Transverse colon (tissue), 4 donors: Measurements from ENCODE around the gene CILP2. TPM values are rescaled to one million over a fixed set of nuclear protein-coding genes. Genes with fewer than 3 reads are reported as not detected.

Source experiments
- DNase-seq: peaks from one replicate; pipeline ENCODE4 v3.0.0-alpha.2; 2019
- H3K27ac ChIP-seq, 4 donors: fragments of 200-600 bp; sonication (generic); 2 replicates each; pipeline ENCODE4 v1.5.1; 2016 to 2018; ENCODE audit warnings: inconsistent platforms in 4 of 4
- H3K27me3 ChIP-seq: fragments of 200-600 bp; sonication (generic); 2 replicates; pipeline ENCODE4 v1.5.1; 2017; ENCODE audit warnings: inconsistent platforms
- H3K36me3 ChIP-seq, 4 donors: fragments of 200-600 bp; sonication (generic); 2 replicates each; pipeline ENCODE4 v1.5.1; 2017 to 2019; ENCODE audit warnings: inconsistent platforms in 4 of 4
- H3K4me1 ChIP-seq, 4 donors: fragments of 200-600 bp; sonication (generic); 2 replicates each; pipeline ENCODE4 v1.5.1; 2017 to 2020; ENCODE audit warnings: inconsistent platforms in 4 of 4
- H3K4me3 ChIP-seq, 4 donors: fragments of 200-600 bp; sonication (generic); 1 replicate in 1 of 4; 2 replicates in 3 of 4; pipeline versions ENCODE4 v1.5.1 to v1.6.1; 2017 to 2019; ENCODE audit warnings: inconsistent platforms in 4 of 4
- H3K9me3 ChIP-seq, 2 donors: fragments of 200-600 bp; sonication (generic); 2 replicates each; pipeline ENCODE4 v1.5.1; 2017 to 2019; ENCODE audit warnings: inconsistent platforms in 2 of 2
- EP300 ChIP-seq: sonication (generic); formaldehyde crosslinking; IDR thresholded peaks from one replicate; pipeline ENCODE4 v1.6.1; 2017; ENCODE audit warnings: antibody characterized with exemption, low read depth
- POLR2A ChIP-seq: fragments of 450-650 bp; IDR thresholded peaks from one replicate; pipeline ENCODE4 v1.6.1; 2016; ENCODE audit warnings: antibody characterized with exemption, mild to moderate bottlenecking, moderate library complexity
- POLR2AphosphoS5 ChIP-seq, 3 donors: sonication (generic); formaldehyde crosslinking; IDR thresholded peaks; one replicate each; pipeline ENCODE4 v1.6.1; 2016; ENCODE audit warnings: antibody characterized with exemption in 3 of 3
- WGBS, 2 donors: methylation state at CpG; one replicate each; pipeline ENCODE4 v1.1.5; 2018; ENCODE audit warnings: low coverage in 1 of 2; 5-methylcytosine and 5-hydroxymethylcytosine counted together
- in situ Hi-C, 4 donors: fragments of 200-750 bp; cut with MboI; loops; one replicate each; pipeline versions ENCODE4 v1.15.0 to v1.15.1; 2017; ENCODE audit warnings: low sequenced_read_pairs in 3 of 4, low pct_ligation_motif_present in 1 of 4, low pct_unique_long_range_greater_than_20kb in 1 of 4
- intact Hi-C: fragments of 100-400 bp; cut with DNase I; formaldehyde crosslinking; loops from one replicate; pipeline ENCODE4 v1.15.1; 2023; ENCODE audit warnings: low total_unique reads
- total RNA-seq, 4 donors: library from RNA; depleted of rRNA; stranded (reverse); fragments of >200 nt; gene quantifications; one replicate each; pipeline ENCODE4 v1.1.0, GENCODE V29; 2016
- TF ChIP-seq, protein P1 (sequence below), 5 experiments: fragments of 200-600 bp in 3 of 5; fragments of 450-650 bp in 2 of 5; sonication (generic) in 3 of 5; IDR thresholded peaks; 1 replicate in 2 of 5; 2 replicates in 3 of 5; pipeline ENCODE4 v1.5.1; 2016 to 2017; ENCODE audit warnings: antibody characterized with exemption in 5 of 5, inconsistent platforms in 3 of 5, mild to moderate bottlenecking in 2 of 5, moderate library complexity in 1 of 5

Gene CILP2
- total RNA-seq, 4 donors from 2014 or later: 0.48 TPM; not detected in 3

DNA sequence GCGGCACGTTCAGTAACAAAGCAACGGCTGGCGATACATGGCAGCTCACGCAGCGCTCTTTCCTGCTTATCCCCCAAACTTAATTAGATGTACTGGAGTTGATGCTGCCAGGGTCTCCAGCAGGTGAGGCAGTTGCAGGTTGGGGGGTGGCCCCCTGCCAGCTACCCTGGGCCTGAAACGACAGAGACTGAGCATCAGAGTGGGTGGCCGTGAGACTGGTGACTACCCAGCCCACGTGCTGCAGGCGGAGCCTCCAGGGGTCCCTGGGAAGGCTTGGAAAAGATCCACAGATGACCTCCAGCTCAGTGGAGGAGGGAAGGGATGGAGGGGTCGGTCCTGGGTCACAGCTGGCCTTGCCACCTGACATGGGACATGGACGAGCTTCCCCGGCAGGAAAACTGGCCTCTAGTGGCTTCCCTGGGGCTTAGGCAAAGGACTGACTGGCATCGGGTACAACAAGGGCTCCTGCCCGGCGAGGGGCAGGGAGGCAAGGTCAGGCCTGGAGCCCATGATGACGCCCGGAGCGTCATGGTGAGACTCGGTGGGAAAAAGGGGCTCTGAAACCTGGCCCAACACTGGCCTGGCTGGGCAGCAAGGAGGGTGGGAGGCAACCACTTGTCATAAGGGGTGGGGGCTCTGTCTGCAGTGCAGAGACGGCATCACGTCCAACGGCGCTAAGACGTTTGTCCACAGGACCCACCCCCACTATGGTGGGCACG is 24.0 kb downstream of the CILP2 start:
- intact Hi-C loops: no loop called here
- DNase-seq: no peak
- TF ChIP-seq POLR2A: no peak
- no peak overlapping the region for H3K27ac ChIP-seq
- no peaks in the 10 kb centered on the region for H3K27me3 ChIP-seq
- WGBS, 2 donors: 88% methylated on average over 26 of the region's 26 CpGs; no CpG with 5 or more reads in 1 of the 2 donors
- H3K36me3 ChIP-seq: no peaks in the 10 kb centered on the region
- H3K9me3 ChIP-seq: no peaks in the 10 kb centered on the region
- H3K4me1 ChIP-seq: no peaks in the 10 kb centered on the region
- in situ Hi-C loops: no loop called here
- H3K4me3 ChIP-seq: no peak overlapping the region

DNA sequence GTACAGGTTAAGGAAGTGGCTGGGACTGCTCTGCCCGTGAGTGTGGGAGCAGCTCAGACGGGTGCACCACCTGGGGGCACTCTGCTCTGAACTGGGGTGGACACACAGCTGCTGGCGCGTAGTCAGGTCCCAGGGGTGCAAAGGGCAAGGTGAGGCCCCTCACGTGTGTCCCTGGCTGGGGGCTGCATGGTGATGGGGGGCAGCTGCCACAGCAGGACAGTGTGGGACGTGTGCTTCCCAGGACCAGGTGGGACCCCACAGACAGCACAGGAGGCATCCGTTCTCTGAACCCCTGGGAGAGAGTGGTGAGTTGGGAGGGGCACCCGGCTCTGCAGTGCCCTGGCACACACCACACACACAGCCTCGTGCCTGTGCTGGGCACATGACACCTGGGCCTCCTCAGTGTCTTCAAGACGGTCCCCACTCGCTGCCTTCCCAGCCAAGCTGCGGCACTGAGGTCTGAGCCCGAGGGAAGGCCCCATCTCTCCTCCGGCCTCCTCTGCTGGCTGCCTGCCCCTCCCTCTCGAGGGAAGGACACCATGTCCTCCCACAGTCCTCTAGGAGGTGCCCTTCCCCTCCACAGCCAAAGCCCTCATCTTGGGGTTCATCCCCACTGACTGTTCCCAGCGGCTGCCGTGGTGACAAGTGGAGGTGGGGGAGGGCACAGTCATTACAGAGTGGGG is 24.7 kb downstream of the CILP2 start:
- Histone ChIP-seq H3K4me3 (no peak overlapping the region), H3K27ac (no peak overlapping the region), H3K4me1 (no peaks in the 10 kb centered on the region), H3K27me3 (no peaks in the 10 kb centered on the region), H3K9me3 (no peaks in the 10 kb centered on the region), H3K36me3 (no peaks in the 10 kb centered on the region)
- TF ChIP-seq POLR2A: no peak
- TF ChIP-seq, protein P1, sequence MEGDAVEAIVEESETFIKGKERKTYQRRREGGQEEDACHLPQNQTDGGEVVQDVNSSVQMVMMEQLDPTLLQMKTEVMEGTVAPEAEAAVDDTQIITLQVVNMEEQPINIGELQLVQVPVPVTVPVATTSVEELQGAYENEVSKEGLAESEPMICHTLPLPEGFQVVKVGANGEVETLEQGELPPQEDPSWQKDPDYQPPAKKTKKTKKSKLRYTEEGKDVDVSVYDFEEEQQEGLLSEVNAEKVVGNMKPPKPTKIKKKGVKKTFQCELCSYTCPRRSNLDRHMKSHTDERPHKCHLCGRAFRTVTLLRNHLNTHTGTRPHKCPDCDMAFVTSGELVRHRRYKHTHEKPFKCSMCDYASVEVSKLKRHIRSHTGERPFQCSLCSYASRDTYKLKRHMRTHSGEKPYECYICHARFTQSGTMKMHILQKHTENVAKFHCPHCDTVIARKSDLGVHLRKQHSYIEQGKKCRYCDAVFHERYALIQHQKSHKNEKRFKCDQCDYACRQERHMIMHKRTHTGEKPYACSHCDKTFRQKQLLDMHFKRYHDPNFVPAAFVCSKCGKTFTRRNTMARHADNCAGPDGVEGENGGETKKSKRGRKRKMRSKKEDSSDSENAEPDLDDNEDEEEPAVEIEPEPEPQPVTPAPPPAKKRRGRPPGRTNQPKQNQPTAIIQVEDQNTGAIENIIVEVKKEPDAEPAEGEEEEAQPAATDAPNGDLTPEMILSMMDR (IDR thresholded peaks at IDR 0.05): no peak
- no peak for DNase-seq
- in situ Hi-C loops: no loop called here
- WGBS, 2 donors: 82% methylated on average over 15 of the region's 17 CpGs; no CpG with 5 or more reads in 1 of the 2 donors
- intact Hi-C loops: no loop called here

DNA sequence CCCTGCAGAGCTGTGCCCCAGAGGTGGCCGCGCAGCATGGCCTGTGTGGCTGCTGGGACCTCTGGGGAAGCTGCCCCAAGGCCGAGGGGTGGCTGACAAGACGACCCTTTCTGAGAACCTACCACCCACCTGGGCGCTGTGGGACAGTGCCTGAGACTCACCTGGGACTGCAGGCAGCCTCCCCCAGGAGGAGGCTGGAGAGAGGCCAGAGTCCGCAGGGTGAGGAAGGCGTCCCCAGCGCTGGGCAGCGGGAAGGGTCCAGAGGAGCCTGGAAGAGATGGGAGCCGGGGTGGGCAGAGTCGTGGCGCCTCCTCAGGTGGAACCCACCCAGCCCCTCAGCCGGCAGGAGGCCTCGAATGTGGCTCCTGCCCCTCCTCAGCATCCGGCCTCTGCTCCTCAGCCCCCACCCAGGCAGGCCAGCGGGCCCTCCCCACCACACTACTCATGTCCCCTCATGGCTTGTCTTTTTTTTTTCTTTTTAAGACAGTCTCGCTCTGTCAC is 25.3 kb downstream of the CILP2 start:
- 89 to 97% methylated on average over 1 to 17 of the region's 17 CpGs for WGBS, 2 donors
- no peak for TF ChIP-seq EP300
- intact Hi-C loops (no loop called here), in situ Hi-C loops (no loop called here)
- Histone ChIP-seq H3K27ac (no peak overlapping the region), H3K4me1 (no peaks in the 10 kb centered on the region), H3K27me3 (no peaks in the 10 kb centered on the region), H3K9me3 (no peaks in the 10 kb centered on the region), H3K36me3 (no peaks in the 10 kb centered on the region), H3K4me3 (no peak overlapping the region)
- no peak for DNase-seq

DNA sequence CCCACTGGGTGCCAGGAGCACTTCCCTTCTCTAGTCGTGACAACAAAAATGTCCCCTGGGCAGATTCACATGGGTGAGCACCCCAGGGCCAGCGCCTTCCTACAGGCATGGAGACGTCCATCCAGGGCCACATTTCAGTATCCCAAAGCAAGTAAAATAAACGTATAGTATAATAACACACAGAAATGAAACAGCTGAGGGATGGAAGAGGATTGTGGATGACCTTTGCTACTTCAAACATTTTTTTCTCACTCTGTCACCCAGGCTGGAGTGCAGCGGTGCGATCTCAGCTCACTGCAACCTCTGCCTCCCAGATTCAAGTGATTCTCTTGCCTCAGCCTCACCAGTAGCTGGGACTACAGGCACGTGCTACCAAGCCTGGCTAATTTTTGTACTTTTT is 28.2 kb downstream of the CILP2 start:
- no peaks in the 10 kb centered on the region for H3K9me3 ChIP-seq
- intact Hi-C loops: no loop called here
- in situ Hi-C loops: no loop called here
- TF ChIP-seq, protein P1 (IDR thresholded peaks at IDR 0.05): no peak
- no peak for TF ChIP-seq POLR2A
- no peak for TF ChIP-seq POLR2AphosphoS5 (IDR thresholded peaks at IDR 0.05)
- no peak for TF ChIP-seq EP300
- no peak overlapping the region for H3K4me3 ChIP-seq
- DNase-seq: no peak
- no peaks in the 10 kb centered on the region for H3K36me3 ChIP-seq
- H3K27ac ChIP-seq: no peak overlapping the region
- H3K27me3 ChIP-seq: no peaks in the 10 kb centered on the region
- 71% methylated on average over 4 to 7 of the region's 7 CpGs for WGBS, 2 donors
- no peaks in the 10 kb centered on the region for H3K4me1 ChIP-seq

DNA sequence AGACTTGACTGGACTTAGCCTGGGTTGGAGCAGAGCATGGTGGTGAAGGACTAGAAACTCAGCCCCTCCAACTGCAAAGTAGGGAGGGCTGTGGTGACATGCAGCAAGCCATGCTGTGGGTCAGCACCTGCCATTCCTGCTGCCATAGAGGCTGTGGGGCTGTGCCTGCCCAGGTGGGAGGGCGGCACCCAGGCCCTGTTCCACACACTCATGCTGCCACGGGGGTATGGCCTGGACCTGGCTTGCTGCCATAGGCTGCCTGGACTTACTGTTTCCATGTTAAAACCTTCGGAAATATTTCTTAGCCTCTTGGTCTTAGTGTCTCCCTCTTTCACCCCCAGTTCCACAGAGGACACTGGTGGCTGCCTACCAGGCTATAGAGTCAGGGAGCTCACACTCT is 29.3 kb downstream of the CILP2 start:
- no peaks in the 10 kb centered on the region for H3K27me3 ChIP-seq
- no peaks in the 10 kb centered on the region for H3K36me3 ChIP-seq
- WGBS, 2 donors: 88% methylated on average over 3 of the region's 3 CpGs; no CpG with 5 or more reads in 1 of the 2 donors
- H3K27ac ChIP-seq: no peak overlapping the region
- no peak overlapping the region for H3K4me3 ChIP-seq
- in situ Hi-C loops (no loop called here), intact Hi-C loops (no loop called here)
- H3K4me1 ChIP-seq: no peaks in the 10 kb centered on the region
- H3K9me3 ChIP-seq: no peaks in the 10 kb centered on the region
- TF ChIP-seq, protein P1 (IDR thresholded peaks at IDR 0.05): no peak
- TF ChIP-seq POLR2A (no peak), POLR2AphosphoS5 (IDR thresholded peaks at IDR 0.05) (no peak), EP300 (no peak)
- no peak for DNase-seq
